ENCODE data around the gene SYNJ1.

DNA sequence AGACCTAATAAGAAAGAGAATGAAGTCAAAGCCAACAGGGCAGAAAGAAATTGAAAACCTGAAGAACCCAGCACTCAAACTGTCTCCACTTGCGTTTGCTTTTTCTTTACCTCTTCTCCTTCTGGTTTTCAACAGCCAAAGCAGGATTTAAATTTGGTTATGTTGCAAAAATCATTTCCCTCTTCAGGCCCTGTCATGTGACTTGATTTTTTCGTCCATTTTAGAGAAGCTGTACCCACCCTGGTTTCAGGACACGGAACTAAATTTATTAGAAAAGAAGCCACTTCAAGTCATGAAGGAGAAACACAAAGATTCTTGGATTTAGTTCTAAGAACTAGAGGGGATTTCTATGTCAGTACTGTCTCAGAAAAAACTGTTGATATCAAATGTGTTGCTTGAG is 1.0 kb upstream of the SYNJ1 start:
- no peak for TF ChIP-seq POLR2A (IDR thresholded peaks at IDR 0.05)
- TF ChIP-seq, protein P1, sequence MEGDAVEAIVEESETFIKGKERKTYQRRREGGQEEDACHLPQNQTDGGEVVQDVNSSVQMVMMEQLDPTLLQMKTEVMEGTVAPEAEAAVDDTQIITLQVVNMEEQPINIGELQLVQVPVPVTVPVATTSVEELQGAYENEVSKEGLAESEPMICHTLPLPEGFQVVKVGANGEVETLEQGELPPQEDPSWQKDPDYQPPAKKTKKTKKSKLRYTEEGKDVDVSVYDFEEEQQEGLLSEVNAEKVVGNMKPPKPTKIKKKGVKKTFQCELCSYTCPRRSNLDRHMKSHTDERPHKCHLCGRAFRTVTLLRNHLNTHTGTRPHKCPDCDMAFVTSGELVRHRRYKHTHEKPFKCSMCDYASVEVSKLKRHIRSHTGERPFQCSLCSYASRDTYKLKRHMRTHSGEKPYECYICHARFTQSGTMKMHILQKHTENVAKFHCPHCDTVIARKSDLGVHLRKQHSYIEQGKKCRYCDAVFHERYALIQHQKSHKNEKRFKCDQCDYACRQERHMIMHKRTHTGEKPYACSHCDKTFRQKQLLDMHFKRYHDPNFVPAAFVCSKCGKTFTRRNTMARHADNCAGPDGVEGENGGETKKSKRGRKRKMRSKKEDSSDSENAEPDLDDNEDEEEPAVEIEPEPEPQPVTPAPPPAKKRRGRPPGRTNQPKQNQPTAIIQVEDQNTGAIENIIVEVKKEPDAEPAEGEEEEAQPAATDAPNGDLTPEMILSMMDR (IDR thresholded peaks at IDR 0.05): no peak
